Tibial nerve (tissue), 4 donors: ENCODE measurements around the gene NFASC. TPM values are rescaled to one million over a fixed set of nuclear protein-coding genes. Genes with fewer than 3 reads are reported as not detected.

Source experiments
- DNase-seq, 2 donors: peaks; one replicate each; pipeline ENCODE4 v3.0.0-alpha.2; 2019; ENCODE audit warnings: low spot score in 2 of 2
- H3K27ac ChIP-seq, 4 donors: fragments of 200-600 bp; sonication (generic) in 3 of 4; one replicate each; pipeline ENCODE4 v1.5.1; 2017 to 2019; ENCODE audit warnings: mild to moderate bottlenecking in 1 of 4
- H3K27me3 ChIP-seq, 2 donors: fragments of 200-600 bp; sonication (generic) in 1 of 2; one replicate each; pipeline versions ENCODE4 v1.5.1 to v1.6.0; 2017 to 2019
- H3K36me3 ChIP-seq, 3 donors: fragments of 200-600 bp; sonication (generic); one replicate each; pipeline ENCODE4 v1.5.1; 2018 to 2019
- H3K4me1 ChIP-seq, 4 donors: fragments of 200-600 bp; sonication (generic) in 3 of 4; one replicate each; pipeline ENCODE4 v1.5.1; 2017 to 2019
- H3K4me3 ChIP-seq, 4 donors: fragments of 200-600 bp; sonication (generic) in 3 of 4; one replicate each; pipeline ENCODE4 v1.5.1; 2017 to 2019; ENCODE audit warnings: mild to moderate bottlenecking in 1 of 4, moderate library complexity in 1 of 4
- H3K9me3 ChIP-seq, 4 donors: fragments of 200-600 bp; sonication (generic) in 3 of 4; one replicate each; pipeline ENCODE4 v1.5.1; 2017 to 2019
- EP300 ChIP-seq, 2 donors: sonication (generic); formaldehyde crosslinking; IDR thresholded peaks; one replicate each; pipeline ENCODE4 v1.6.1; 2017; ENCODE audit warnings: antibody characterized with exemption in 2 of 2, mild to moderate bottlenecking in 1 of 2
- POLR2A ChIP-seq, 2 donors: fragments of 450-650 bp; IDR thresholded peaks; one replicate each; pipeline ENCODE4 v1.6.1; 2017; ENCODE audit warnings: antibody characterized with exemption in 2 of 2, mild to moderate bottlenecking in 2 of 2, moderate library complexity in 2 of 2
- WGBS, 2 donors: methylation state at CpG; one replicate each; pipeline ENCODE4 v1.1.5; 2018; 5-methylcytosine and 5-hydroxymethylcytosine counted together
- total RNA-seq, 4 donors: library from RNA; depleted of rRNA; stranded (reverse); fragments of >200 nt; gene quantifications; one replicate each; pipeline ENCODE4 v1.1.0, GENCODE V29; 2016
- TF ChIP-seq, protein P1 (sequence below), 5 experiments: fragments of 200-600 bp in 3 of 5; fragments of 450-650 bp in 2 of 5; sonication (generic) in 3 of 5; IDR thresholded peaks; one replicate each; pipeline ENCODE4 v1.5.1; 2016 to 2019; ENCODE audit warnings: antibody characterized with exemption in 5 of 5, mild to moderate bottlenecking in 3 of 5, moderate library complexity in 2 of 5

NFASC gene
- total RNA-seq, 4 donors from 2014 or later = 69.9 to 112 (median 94.0) TPM

DNA sequence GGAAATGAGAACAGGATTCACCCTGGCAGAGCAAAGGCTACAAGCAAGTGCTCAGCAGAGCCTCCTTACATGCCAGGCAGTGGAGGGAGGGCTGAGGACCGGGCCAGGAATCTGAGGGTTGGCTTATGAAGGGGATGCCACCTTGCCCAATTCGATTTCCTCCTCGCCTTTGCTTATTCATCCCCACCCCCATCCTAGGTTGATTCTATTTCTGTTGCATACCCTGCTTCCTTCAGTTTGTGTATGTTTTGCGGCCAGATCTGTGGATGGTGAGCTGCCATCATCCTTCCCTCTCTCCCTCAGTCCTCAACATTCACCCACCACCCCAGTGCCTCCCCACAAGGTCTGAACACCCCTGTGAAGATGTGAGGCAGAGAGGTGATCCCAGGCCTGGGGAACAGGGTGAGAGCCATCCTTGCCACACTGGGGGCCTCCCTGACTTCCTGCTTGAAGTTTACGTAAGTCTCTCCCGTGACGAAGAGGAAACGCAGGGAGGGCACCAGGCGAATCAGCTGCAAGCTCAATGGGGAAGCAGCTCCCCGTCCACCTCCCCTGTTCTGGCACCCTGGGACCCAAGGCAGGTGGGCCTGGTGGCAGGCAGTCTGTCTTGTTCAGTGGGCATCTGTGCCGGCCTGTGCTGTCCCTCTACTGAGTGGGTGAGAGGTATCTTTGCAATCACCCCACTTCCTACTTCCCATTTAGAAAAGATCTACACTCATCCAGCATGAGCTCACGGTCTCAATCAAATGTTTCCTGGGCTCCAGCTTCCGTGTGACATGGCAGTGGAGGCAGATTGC, 121.7 kb downstream of the NFASC start:
- Histone ChIP-seq H3K27me3 (no peaks in the 10 kb centered on the region), H3K27ac (peak overlapping the region; percentile 66 to 90 (median 78)), H3K36me3 (no peaks in the 10 kb centered on the region), H3K9me3 (no peaks in the 10 kb centered on the region), H3K4me3 (no peak overlapping the region), H3K4me1 (peaks cover 0 to 63% (median 22%) of the 10 kb centered on the region in 4 donors)
- TF ChIP-seq, protein P1, sequence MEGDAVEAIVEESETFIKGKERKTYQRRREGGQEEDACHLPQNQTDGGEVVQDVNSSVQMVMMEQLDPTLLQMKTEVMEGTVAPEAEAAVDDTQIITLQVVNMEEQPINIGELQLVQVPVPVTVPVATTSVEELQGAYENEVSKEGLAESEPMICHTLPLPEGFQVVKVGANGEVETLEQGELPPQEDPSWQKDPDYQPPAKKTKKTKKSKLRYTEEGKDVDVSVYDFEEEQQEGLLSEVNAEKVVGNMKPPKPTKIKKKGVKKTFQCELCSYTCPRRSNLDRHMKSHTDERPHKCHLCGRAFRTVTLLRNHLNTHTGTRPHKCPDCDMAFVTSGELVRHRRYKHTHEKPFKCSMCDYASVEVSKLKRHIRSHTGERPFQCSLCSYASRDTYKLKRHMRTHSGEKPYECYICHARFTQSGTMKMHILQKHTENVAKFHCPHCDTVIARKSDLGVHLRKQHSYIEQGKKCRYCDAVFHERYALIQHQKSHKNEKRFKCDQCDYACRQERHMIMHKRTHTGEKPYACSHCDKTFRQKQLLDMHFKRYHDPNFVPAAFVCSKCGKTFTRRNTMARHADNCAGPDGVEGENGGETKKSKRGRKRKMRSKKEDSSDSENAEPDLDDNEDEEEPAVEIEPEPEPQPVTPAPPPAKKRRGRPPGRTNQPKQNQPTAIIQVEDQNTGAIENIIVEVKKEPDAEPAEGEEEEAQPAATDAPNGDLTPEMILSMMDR (IDR thresholded peaks at IDR 0.05) = no peak
- TF ChIP-seq EP300 (IDR thresholded peaks at IDR 0.05) = no peak
- WGBS, 2 donors = 72 to 81% methylated on average over 13 of the region's 13 CpGs
- DNase-seq = no peak

DNA sequence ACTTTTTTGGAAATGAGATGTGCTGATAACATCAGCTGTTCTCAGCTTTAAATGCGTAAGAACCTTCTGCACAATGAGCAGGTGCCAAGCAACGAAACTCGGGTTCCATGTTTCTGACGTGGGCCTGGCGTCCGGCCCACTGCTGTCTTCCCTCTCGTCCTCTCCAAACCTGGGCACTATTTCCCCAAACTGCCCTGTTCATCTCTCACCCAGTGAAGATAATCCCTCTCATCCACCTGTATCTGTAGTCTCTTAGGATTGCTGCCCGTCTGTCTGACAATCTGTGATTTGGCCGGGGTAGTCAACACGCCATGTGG, 122.3 kb downstream of the NFASC start:
- 89 to 93% methylated on average over 10 of the region's 10 CpGs for WGBS, 2 donors
- TF ChIP-seq EP300 (IDR thresholded peaks at IDR 0.05) (no peak), POLR2A (IDR thresholded peaks at IDR 0.05) (no peak)
- TF ChIP-seq, protein P1 (IDR thresholded peaks at IDR 0.05) = no peak
- Histone ChIP-seq H3K9me3 (no peaks in the 10 kb centered on the region), H3K27me3 (no peaks in the 10 kb centered on the region), H3K4me1 (peaks cover 0 to 69% (median 24%) of the 10 kb centered on the region in 4 donors), H3K27ac (peak overlapping the region in 2 of 4 donors; percentile 86 to 90), H3K4me3 (no peak overlapping the region), H3K36me3 (no peaks in the 10 kb centered on the region)
- DNase-seq = no peak

DNA sequence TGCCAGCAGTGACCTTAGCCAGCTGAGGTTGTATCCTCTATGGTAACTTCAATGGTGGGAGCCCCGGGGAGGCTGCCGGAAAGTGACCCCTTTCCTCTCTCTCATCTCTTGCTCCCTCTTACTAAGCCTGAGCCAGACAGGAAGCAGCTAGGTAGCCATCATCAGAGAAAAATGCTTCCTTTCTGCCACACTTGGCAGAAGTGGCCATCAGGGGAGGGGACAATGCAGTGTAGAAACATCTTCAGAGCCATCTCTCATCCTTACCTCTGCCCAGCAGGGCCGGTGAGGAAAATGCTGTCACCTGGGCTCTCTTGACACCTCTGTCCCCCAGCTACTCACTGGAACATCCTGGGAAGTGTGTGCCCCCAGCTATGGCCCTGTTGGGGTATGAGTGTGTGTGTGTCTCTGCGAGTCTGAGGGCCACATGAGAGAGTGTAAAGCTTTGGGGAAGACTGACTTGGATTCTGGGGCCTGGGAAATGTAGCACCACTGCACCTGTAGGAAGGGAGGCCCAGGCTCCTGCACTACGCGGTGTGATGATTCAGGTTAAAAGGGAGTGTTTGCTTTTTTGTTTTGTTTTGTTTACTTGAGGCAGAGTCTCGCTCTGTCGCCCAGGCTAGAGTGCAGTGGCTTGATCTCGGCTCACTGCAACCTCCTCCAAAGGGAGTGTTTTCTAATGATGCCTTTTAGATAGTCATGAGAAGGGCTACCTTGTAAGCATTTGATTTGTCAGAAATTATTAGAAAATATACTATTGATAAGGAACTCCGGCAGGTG, 123.6 kb downstream of the NFASC start:
- TF ChIP-seq POLR2A (IDR thresholded peaks at IDR 0.05) = no peak
- TF ChIP-seq, protein P1 (IDR thresholded peaks at IDR 0.05) = no peak
- TF ChIP-seq EP300 (IDR thresholded peaks at IDR 0.05) = no peak
- 85 to 88% methylated on average over 10 of the region's 10 CpGs for WGBS, 2 donors
- no peak for DNase-seq
- Histone ChIP-seq H3K4me1 (peaks cover 0 to 66% (median 24%) of the 10 kb centered on the region in 4 donors), H3K36me3 (no peaks in the 10 kb centered on the region), H3K9me3 (no peaks in the 10 kb centered on the region), H3K27ac (peak overlapping the region in 2 of 4 donors; percentile 86 to 90), H3K4me3 (no peak overlapping the region), H3K27me3 (no peaks in the 10 kb centered on the region)

DNA sequence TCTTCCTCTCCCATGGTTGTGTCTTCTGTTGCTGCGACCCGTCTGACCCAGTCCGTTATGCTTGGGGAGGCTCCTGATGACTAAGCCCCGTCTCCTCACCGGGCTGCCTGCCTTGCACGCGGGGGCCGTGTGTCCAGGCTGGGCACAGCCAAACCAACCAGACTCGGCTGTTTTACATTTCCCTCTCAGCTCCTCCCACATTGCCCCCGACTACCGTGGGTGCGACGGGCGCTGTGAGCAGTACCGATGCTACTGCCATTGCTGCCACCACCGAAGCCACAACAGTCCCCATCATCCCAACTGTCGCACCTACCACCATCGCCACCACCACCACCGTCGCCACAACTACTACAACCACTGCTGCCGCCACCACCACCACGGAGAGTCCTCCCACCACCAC, 126.3 kb downstream of the NFASC start:
- Histone ChIP-seq H3K27ac (peak overlapping the region in 2 of 4 donors; percentile 43 to 53), H3K4me1 (peaks cover 0 to 40% (median 10%) of the 10 kb centered on the region in 4 donors), H3K4me3 (no peak overlapping the region), H3K27me3 (no peaks in the 10 kb centered on the region), H3K9me3 (no peaks in the 10 kb centered on the region), H3K36me3 (no peaks in the 10 kb centered on the region)
- DNase-seq = no peak
- WGBS, 2 donors = 75 to 88% methylated on average over 22 of the region's 22 CpGs
- TF ChIP-seq EP300 (IDR thresholded peaks at IDR 0.05) = no peak
- no peak for TF ChIP-seq POLR2A (IDR thresholded peaks at IDR 0.05)
- TF ChIP-seq, protein P1 (IDR thresholded peaks at IDR 0.05) = no peak
